Trophoblast cell (in vitro differentiated cells and primary cell): ENCODE measurements around the gene MZB1.

Experiments
- DNase-seq, 2 donors: peaks; one replicate each; pipeline ENCODE4 v3.0.0-alpha.2; 2016
- H2AFZ ChIP-seq: 2 replicates; pipeline ENCODE4 v1.6.1; 2013; ENCODE audit warnings: low read length, moderate library complexity, mild to moderate bottlenecking; ENCODE audit not compliant: insufficient read depth, poor library complexity
- H2AK5ac ChIP-seq: 2 replicates; pipeline ENCODE4 v1.6.1; 2013; ENCODE audit warnings: mild to moderate bottlenecking, low read length
- H2BK120ac ChIP-seq: 2 replicates; pipeline ENCODE4 v1.6.1; 2013; ENCODE audit warnings: low read length, mild to moderate bottlenecking, moderate library complexity; ENCODE audit not compliant: insufficient read depth, poor library complexity
- H2BK12ac ChIP-seq: 2 replicates; pipeline ENCODE4 v1.6.1; 2013; ENCODE audit warnings: mild to moderate bottlenecking, low read length, moderate library complexity
- H2BK5ac ChIP-seq: 2 replicates; pipeline ENCODE4 v1.6.1; 2013; ENCODE audit warnings: low read length, low read depth, moderate library complexity, mild to moderate bottlenecking; ENCODE audit not compliant: poor library complexity
- H3K14ac ChIP-seq: 2 replicates; pipeline ENCODE4 v1.6.1; 2013; ENCODE audit warnings: mild to moderate bottlenecking, low read length
- H3K18ac ChIP-seq: 2 replicates; pipeline ENCODE4 v1.6.1; 2013; ENCODE audit warnings: mild to moderate bottlenecking, low read length
- H3K23ac ChIP-seq: 2 replicates; pipeline ENCODE4 v1.6.1; 2013; ENCODE audit warnings: low read length
- H3K27ac ChIP-seq: 2 replicates; pipeline ENCODE4 v1.5.1; 2013; ENCODE audit warnings: low read depth, mild to moderate bottlenecking, inconsistent platforms, low read length, moderate library complexity
- H3K27me3 ChIP-seq: 2 replicates; pipeline ENCODE4 v1.6.1; 2013; ENCODE audit warnings: inconsistent platforms, mild to moderate bottlenecking, low read length, moderate library complexity; ENCODE audit not compliant: insufficient read depth
- H3K36me3 ChIP-seq, 2 experiments: 1 replicate in 1 of 2; 2 replicates in 1 of 2; pipeline ENCODE4 v1.6.1; 2013; ENCODE audit warnings: low read length in 2 of 2, mild to moderate bottlenecking in 2 of 2, moderate library complexity in 1 of 2; ENCODE audit not compliant: insufficient read depth in 2 of 2, control insufficient read depth in 1 of 2
- H3K4ac ChIP-seq: 2 replicates; pipeline ENCODE4 v1.6.1; 2013; ENCODE audit warnings: low read depth, mild to moderate bottlenecking, low read length, moderate library complexity
- H3K4me1 ChIP-seq, 2 experiments: 1 replicate in 1 of 2; 2 replicates in 1 of 2; pipeline ENCODE4 v1.6.1; 2013; ENCODE audit warnings: low read length in 2 of 2, mild to moderate bottlenecking in 2 of 2, moderate library complexity in 1 of 2; ENCODE audit not compliant: insufficient read depth in 2 of 2, control insufficient read depth in 1 of 2
- H3K4me2 ChIP-seq: 2 replicates; pipeline ENCODE4 v1.6.1; 2013; ENCODE audit warnings: inconsistent platforms, mild to moderate bottlenecking, low read length, moderate library complexity
- H3K4me3 ChIP-seq: 2 replicates; pipeline ENCODE4 v1.5.1; 2013; ENCODE audit warnings: mild to moderate bottlenecking, low read depth, low read length, inconsistent platforms
- H3K79me1 ChIP-seq: one replicate; pipeline ENCODE4 v1.6.1; 2013; ENCODE audit warnings: low read length
- H3K79me2 ChIP-seq: 2 replicates; pipeline ENCODE4 v1.6.1; 2013; ENCODE audit warnings: low read length, mild to moderate bottlenecking; ENCODE audit not compliant: control insufficient read depth, insufficient read depth, poor library complexity
- H3K9ac ChIP-seq: 2 replicates; pipeline ENCODE4 v1.6.1; 2013; ENCODE audit warnings: mild to moderate bottlenecking, low read length
- H3K9me3 ChIP-seq: 2 replicates; pipeline ENCODE4 v1.6.1; 2013; ENCODE audit warnings: low read depth, mild to moderate bottlenecking, control low read depth, inconsistent platforms, low read length; ENCODE audit not compliant: insufficient read depth
- H4K12ac ChIP-seq: 2 replicates; pipeline ENCODE4 v1.6.1; 2013; ENCODE audit warnings: low read depth, mild to moderate bottlenecking, low read length, moderate library complexity
- H4K8ac ChIP-seq: 2 replicates; pipeline ENCODE4 v1.6.1; 2013; ENCODE audit warnings: low read depth, mild to moderate bottlenecking, low read length, moderate library complexity
- H4K91ac ChIP-seq: one replicate; pipeline ENCODE4 v1.6.1; 2013; ENCODE audit warnings: low read depth, mild to moderate bottlenecking, low read length, moderate library complexity
- WGBS: extraction: QIAGEN DNeasy Blood & Tissue Kit; methylation state at CpG from one replicate; pipeline ENCODE4 v1.1.7; 2013; ENCODE audit warnings: missing lambda C conversion rate; ENCODE audit not compliant: insufficient read length, insufficient coverage; ENCODE audit errors: extremely low coverage; 5-methylcytosine and 5-hydroxymethylcytosine counted together

The MZB1 gene

GRCh38 chr5:139371482-139372435 is 18.0 kb downstream of the MZB1 start:
- H2BK5ac ChIP-seq: no peak overlapping the region
- H3K14ac ChIP-seq: no peak overlapping the region
- H3K18ac ChIP-seq: no peak overlapping the region

GRCh38 chr5:139369181-139369580 is 20.5 kb downstream of the MZB1 start:
- no peak overlapping the region for H3K27ac ChIP-seq
- no peaks in the 10 kb centered on the region for H3K27me3 ChIP-seq
- no peak overlapping the region for H4K8ac ChIP-seq
- DNase-seq: no peak
- no peaks in the 10 kb centered on the region for H3K9me3 ChIP-seq
- H2BK5ac ChIP-seq: no peak overlapping the region
- no peak overlapping the region for H2BK120ac ChIP-seq
- H3K79me1 ChIP-seq: no peaks in the 10 kb centered on the region
- no peak overlapping the region for H3K23ac ChIP-seq
- peaks cover 24 to 39% of the 10 kb centered on the region in 2 experiments for H3K36me3 ChIP-seq
- no peak overlapping the region for H2AFZ ChIP-seq
- no peak overlapping the region for H3K4me3 ChIP-seq
- no peaks in the 10 kb centered on the region for H3K79me2 ChIP-seq
- no peak overlapping the region for H4K91ac ChIP-seq
- H3K14ac ChIP-seq: no peak overlapping the region
- no peaks in the 10 kb centered on the region for H3K4me1 ChIP-seq
- no CpG with 5 or more reads among the region's 1 CpG for WGBS
- H4K12ac ChIP-seq: no peak overlapping the region
- no peak overlapping the region for H3K18ac ChIP-seq
- H3K4ac ChIP-seq: no peak overlapping the region
- no peak overlapping the region for H3K4me2 ChIP-seq
- H3K9ac ChIP-seq: no peak overlapping the region
- H2BK12ac ChIP-seq: no peak overlapping the region
- H2AK5ac ChIP-seq: no peak overlapping the region

More at GRCh38 chr5:139371482-139372435, 18.0 kb downstream of the MZB1 start:
- Histone ChIP-seq H2AFZ (no peak overlapping the region), H3K27me3 (no peaks in the 10 kb centered on the region), H4K12ac (no peak overlapping the region), H3K4ac (no peak overlapping the region), H2AK5ac (no peak overlapping the region), H3K79me1 (no peaks in the 10 kb centered on the region), H3K27ac (no peak overlapping the region), H3K36me3 (peaks cover 10 to 27% of the 10 kb centered on the region in 2 experiments), H3K4me3 (no peak overlapping the region), H4K91ac (no peak overlapping the region), H3K9ac (no peak overlapping the region), H2BK12ac (no peak overlapping the region), H2BK120ac (no peak overlapping the region), H3K79me2 (no peaks in the 10 kb centered on the region), H3K4me2 (no peak overlapping the region), H3K23ac (no peak overlapping the region), H3K4me1 (no peaks in the 10 kb centered on the region), H4K8ac (no peak overlapping the region), H3K9me3 (no peaks in the 10 kb centered on the region)
- DNase-seq: no peak
- no CpG with 5 or more reads among the region's 7 CpGs for WGBS

- H3K23ac ChIP-seq: no peak overlapping the region
- H4K8ac ChIP-seq: no peak overlapping the region
- H3K4me3 ChIP-seq: no peak overlapping the region
- H3K4ac ChIP-seq: no peak overlapping the region
- H2BK12ac ChIP-seq: no peak overlapping the region
- H2BK5ac ChIP-seq: no peak overlapping the region
- DNase-seq: no peak
- no peak overlapping the region for H3K4me2 ChIP-seq
- H3K14ac ChIP-seq: no peak overlapping the region
- H3K4me1 ChIP-seq: no peaks in the 10 kb centered on the region
- H3K27ac ChIP-seq: no peak overlapping the region
- no CpG with 5 or more reads among the region's 2 CpGs for WGBS
- no peak overlapping the region for H2BK120ac ChIP-seq
- no peak overlapping the region for H4K91ac ChIP-seq
- H2AK5ac ChIP-seq: no peak overlapping the region
- no peak overlapping the region for H2AFZ ChIP-seq
- no peaks in the 10 kb centered on the region for H3K9me3 ChIP-seq
- H3K79me1 ChIP-seq: no peaks in the 10 kb centered on the region
- H3K27me3 ChIP-seq: no peaks in the 10 kb centered on the region
- no peak overlapping the region for H3K9ac ChIP-seq
- H3K36me3 ChIP-seq: peaks cover 26 to 41% of the 10 kb centered on the region in 2 experiments
- no peak overlapping the region for H3K18ac ChIP-seq
- no peak overlapping the region for H4K12ac ChIP-seq
- H3K79me2 ChIP-seq: no peaks in the 10 kb centered on the region
Observed at GRCh38 chr5:139368613-139369012, 21.1 kb downstream of the MZB1 start.

- no peak overlapping the region for H3K23ac ChIP-seq
- no peak overlapping the region for H2AFZ ChIP-seq
- WGBS: no CpG with 5 or more reads among the region's 2 CpGs
- no peak overlapping the region for H2BK12ac ChIP-seq
- H3K27ac ChIP-seq: no peak overlapping the region
- H3K9ac ChIP-seq: no peak overlapping the region
- no peak overlapping the region for H4K91ac ChIP-seq
- no peak for DNase-seq
- H3K4me1 ChIP-seq: no peaks in the 10 kb centered on the region
- no peak overlapping the region for H2AK5ac ChIP-seq
- H3K18ac ChIP-seq: no peak overlapping the region
- no peak overlapping the region for H4K8ac ChIP-seq
- H2BK120ac ChIP-seq: no peak overlapping the region
- no peak overlapping the region for H3K4me3 ChIP-seq
- no peaks in the 10 kb centered on the region for H3K9me3 ChIP-seq
- peaks cover 2% of the 10 kb centered on the region for H3K79me2 ChIP-seq
- no peak overlapping the region for H3K14ac ChIP-seq
- H3K36me3 ChIP-seq: peaks cover 28 to 30% of the 10 kb centered on the region in 2 experiments
- no peak overlapping the region for H2BK5ac ChIP-seq
- H3K4me2 ChIP-seq: no peak overlapping the region
- H3K4ac ChIP-seq: no peak overlapping the region
- no peaks in the 10 kb centered on the region for H3K27me3 ChIP-seq
- H3K79me1 ChIP-seq: no peaks in the 10 kb centered on the region
- H4K12ac ChIP-seq: no peak overlapping the region
Observed at GRCh38 chr5:139364466-139364865, 25.2 kb downstream of the MZB1 start.
